Keratinocyte (primary cell): ENCODE data around the gene BORCS5.

Experiments used
- CTCF ChIP-seq, 3 experiments: IDR thresholded peaks in 1 of 3; conservative IDR thresholded peaks in 1 of 3; optimal IDR thresholded peaks in 1 of 3; 2 replicates in 2 of 3; 3 replicates in 1 of 3; pipeline versions ENCODE3 to v1.5.1; 2011; ENCODE audit warnings: low read length in 3 of 3, mild to moderate bottlenecking in 3 of 3, moderate library complexity in 2 of 3, control low read depth in 1 of 3, inconsistent platforms in 1 of 3; ENCODE audit not compliant: insufficient read depth in 2 of 3; ENCODE audit errors: extremely low read depth in 1 of 3
- EZH2 ChIP-seq: IDR thresholded peaks from one replicate; pipeline ENCODE4 v1.6.1; 2012; ENCODE audit warnings: inconsistent platforms, mild to moderate bottlenecking, low read length, moderate library complexity

GRCh38 chr12:12466157-12466556 is 109.3 kb downstream of the BORCS5 start:
- TF ChIP-seq CTCF (optimal IDR thresholded peaks at IDR 0.05 in 1 of 3, IDR thresholded peaks at IDR 0.05 in 1 of 3, conservative IDR thresholded peaks at IDR 0.05 in 1 of 3; ENCODE audit: extremely low read depth in 1 of 3, insufficient read depth in 2 of 3, low read length in 3 of 3), result no peak
- no peak for TF ChIP-seq EZH2
